Parathyroid adenoma (tissue), 2 donors: ENCODE measurements around the gene KIF22.
"Not testable (repeated sequence)": the region's sequence is repeated elsewhere in the genome, so short reads cannot be mapped to it uniquely, and the experiment has no call there.

Experiments used
- H2AFZ ChIP-seq: fragments of 300-600 bp; sonication (generic); one replicate; pipeline ENCODE4 v1.7.0; 2017; ENCODE audit warnings: antibody characterized with exemption, mild to moderate bottlenecking
- H3K27ac ChIP-seq: fragments of 300-600 bp; sonication (generic); one replicate; pipeline ENCODE4 v1.7.0; 2017
- H3K27me3 ChIP-seq: fragments of 300-600 bp; sonication (generic); one replicate; pipeline ENCODE4 v1.7.0; 2017; ENCODE audit warnings: low read length; ENCODE audit not compliant: control insufficient read depth, insufficient read depth
- H3K36me3 ChIP-seq: fragments of 300-600 bp; sonication (generic); one replicate; pipeline ENCODE4 v1.7.0; 2017; ENCODE audit warnings: low read length; ENCODE audit not compliant: control insufficient read depth, insufficient read depth
- H3K4me1 ChIP-seq: fragments of 300-600 bp; sonication (generic); one replicate; pipeline ENCODE4 v1.7.0; 2017; ENCODE audit warnings: control low read depth
- H3K4me2 ChIP-seq: fragments of 300-600 bp; sonication (generic); one replicate; pipeline ENCODE4 v1.7.0; 2017; ENCODE audit warnings: low read length
- H3K4me3 ChIP-seq: fragments of 300-600 bp; sonication (generic); one replicate; pipeline ENCODE4 v1.7.0; 2017; ENCODE audit warnings: low read depth, low read length
- H3K79me2 ChIP-seq: fragments of 300-600 bp; sonication (generic); one replicate; pipeline ENCODE4 v1.7.0; 2017; ENCODE audit warnings: control low read depth
- H3K9ac ChIP-seq: fragments of 300-600 bp; sonication (generic); one replicate; pipeline ENCODE4 v1.7.0; 2017; ENCODE audit warnings: mild to moderate bottlenecking
- H3K9me3 ChIP-seq: fragments of 300-600 bp; sonication (generic); one replicate; pipeline ENCODE4 v1.7.0; 2017; ENCODE audit warnings: low read length; ENCODE audit not compliant: control insufficient read depth
- TF ChIP-seq, protein P1 (sequence below): fragments of 300-600 bp; sonication (generic); IDR thresholded peaks from one replicate; pipeline ENCODE4 v1.7.0; 2017; ENCODE audit warnings: antibody characterized with exemption, mild to moderate bottlenecking
- donor health status: primary hyperparathyroidism.

KIF22 gene

DNA sequence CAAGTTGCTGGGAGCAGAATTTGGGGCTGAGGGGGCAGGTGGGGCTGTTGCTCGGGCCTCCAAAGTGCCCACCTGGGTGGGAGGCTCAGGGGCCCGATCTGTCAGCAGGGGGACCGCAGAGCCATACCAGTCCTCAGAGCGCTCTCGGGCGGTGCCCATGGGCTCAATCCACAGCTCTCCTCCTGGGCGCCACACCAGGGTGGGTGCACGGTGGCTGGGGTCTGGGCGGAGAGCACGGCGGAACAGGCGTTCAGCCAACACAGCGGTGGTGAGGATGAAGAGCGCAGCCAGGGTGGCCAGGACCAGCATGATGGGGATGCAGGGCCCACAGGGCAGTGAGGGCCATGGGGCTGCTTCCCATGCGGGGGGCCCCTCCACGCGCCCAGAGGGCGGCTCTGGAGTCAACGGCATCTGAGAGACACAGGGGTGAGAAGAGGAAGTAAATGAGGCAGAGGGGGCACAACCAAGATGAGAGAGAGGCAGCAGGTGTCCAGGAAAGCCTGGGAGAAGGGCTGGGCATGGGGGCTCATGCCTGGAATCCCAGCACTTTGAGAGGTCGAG is 45.9 kb upstream of the KIF22 start:
- H3K4me1 ChIP-seq = no peaks in the 10 kb centered on the region
- H3K4me3 ChIP-seq = no peak overlapping the region
- H3K9ac ChIP-seq = no peak overlapping the region
- no peak overlapping the region for H3K27ac ChIP-seq
- H3K9me3 ChIP-seq = no peaks in the 10 kb centered on the region
- TF ChIP-seq, protein P1, sequence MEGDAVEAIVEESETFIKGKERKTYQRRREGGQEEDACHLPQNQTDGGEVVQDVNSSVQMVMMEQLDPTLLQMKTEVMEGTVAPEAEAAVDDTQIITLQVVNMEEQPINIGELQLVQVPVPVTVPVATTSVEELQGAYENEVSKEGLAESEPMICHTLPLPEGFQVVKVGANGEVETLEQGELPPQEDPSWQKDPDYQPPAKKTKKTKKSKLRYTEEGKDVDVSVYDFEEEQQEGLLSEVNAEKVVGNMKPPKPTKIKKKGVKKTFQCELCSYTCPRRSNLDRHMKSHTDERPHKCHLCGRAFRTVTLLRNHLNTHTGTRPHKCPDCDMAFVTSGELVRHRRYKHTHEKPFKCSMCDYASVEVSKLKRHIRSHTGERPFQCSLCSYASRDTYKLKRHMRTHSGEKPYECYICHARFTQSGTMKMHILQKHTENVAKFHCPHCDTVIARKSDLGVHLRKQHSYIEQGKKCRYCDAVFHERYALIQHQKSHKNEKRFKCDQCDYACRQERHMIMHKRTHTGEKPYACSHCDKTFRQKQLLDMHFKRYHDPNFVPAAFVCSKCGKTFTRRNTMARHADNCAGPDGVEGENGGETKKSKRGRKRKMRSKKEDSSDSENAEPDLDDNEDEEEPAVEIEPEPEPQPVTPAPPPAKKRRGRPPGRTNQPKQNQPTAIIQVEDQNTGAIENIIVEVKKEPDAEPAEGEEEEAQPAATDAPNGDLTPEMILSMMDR = no peak
- no peak overlapping the region for H2AFZ ChIP-seq
- no peaks in the 10 kb centered on the region for H3K27me3 ChIP-seq
- H3K4me2 ChIP-seq = no peak overlapping the region
- H3K36me3 ChIP-seq = no peaks in the 10 kb centered on the region
- no peaks in the 10 kb centered on the region for H3K79me2 ChIP-seq

DNA sequence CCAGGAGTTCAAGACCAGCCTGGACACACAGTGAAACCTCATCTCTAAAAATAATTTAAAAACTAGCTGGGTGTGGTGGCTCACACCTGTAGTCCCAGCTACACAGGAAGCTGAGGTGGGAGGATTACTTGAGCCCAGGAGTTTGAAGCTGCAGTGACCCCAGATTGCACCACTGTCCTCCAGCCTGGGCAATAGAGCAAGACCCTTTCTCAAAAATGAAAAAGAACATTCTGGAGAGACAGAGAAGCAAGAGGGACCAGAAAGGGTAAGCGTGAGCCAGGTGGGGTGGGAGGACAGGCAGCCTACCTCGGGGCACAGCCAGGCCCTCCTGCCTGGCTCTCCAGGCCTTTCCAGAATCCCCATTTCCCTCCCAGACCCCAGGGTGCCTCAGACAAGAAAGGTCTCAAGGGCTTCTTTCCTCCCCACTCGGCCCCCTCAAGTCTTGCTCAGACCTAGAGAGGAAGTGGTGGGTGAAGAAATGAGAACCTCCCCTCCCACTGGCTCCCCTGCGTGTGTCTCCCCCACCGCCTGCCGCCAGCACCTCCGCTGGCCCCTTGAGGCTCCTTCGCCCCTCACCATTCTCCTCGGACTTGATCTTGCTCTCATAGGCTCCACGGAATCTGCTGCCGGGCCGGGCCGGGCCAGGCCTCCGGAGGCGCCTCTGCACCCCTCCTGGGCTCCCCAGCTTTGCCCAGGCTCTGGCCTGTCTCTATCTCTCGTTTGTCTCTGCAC is 45.3 kb upstream of the KIF22 start:
- H3K27ac ChIP-seq = no peak overlapping the region
- H3K4me3 ChIP-seq = no peak overlapping the region

DNA sequence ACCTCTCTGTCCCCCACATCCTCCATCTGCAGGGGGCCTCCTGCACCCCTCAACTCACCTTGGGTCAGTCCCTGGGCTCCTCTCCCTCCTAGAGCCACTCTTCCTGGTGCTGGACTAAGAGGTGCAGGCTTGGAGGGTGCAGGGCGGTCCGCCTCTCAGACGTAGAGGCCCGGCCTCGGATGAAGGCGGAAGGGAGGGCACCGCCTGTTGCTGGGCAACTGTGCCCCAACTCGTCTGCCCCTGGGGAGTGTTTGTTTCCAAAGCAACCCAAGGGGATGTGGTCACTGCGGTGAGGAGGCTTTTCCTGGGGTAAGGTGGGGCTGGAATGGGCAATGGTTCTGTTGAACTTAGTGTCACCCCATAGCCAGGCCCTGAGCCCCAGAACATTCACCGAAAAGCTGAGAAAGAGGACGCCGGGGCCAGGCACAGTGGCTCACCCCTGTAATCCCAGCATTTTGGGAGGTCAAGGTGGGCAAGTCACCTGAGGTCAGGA is 44.7 kb upstream of the KIF22 start, which contains the start of gene C16orf54:
C16orf54 (minus strand) TSS at position 138 of the 493 bp plus-strand sequence. CDS start 1,039 bp downstream, outside the sequence.
- H3K9ac ChIP-seq = no peak within 1 kb of the TSS
- no peak within 1 kb of the TSS for H3K4me2 ChIP-seq
- H3K4me1 ChIP-seq = no peaks in the 10 kb centered on the region
- H3K79me2 ChIP-seq = no peaks in the 10 kb centered on the region
- no peaks in the 10 kb centered on the region for H3K9me3 ChIP-seq
- H3K36me3 ChIP-seq = no peaks in the 10 kb centered on the region
- H3K4me3 ChIP-seq = no peak within 1 kb of the TSS
- TF ChIP-seq, protein P1 = no peak
- no peak within 1 kb of the TSS for H3K27ac ChIP-seq
- H3K27me3 ChIP-seq = no peaks in the 10 kb centered on the region
- no peak within 1 kb of the TSS for H2AFZ ChIP-seq

More for the DNA sequence above, 45.3 kb upstream of the KIF22 start:
- Histone ChIP-seq H3K4me2 (no peak overlapping the region), H2AFZ (no peak overlapping the region), H3K9ac (no peak overlapping the region), H3K36me3 (no peaks in the 10 kb centered on the region), H3K27me3 (no peaks in the 10 kb centered on the region), H3K9me3 (no peaks in the 10 kb centered on the region), H3K79me2 (no peaks in the 10 kb centered on the region), H3K4me1 (no peaks in the 10 kb centered on the region)
- TF ChIP-seq, protein P1 = no peak

DNA sequence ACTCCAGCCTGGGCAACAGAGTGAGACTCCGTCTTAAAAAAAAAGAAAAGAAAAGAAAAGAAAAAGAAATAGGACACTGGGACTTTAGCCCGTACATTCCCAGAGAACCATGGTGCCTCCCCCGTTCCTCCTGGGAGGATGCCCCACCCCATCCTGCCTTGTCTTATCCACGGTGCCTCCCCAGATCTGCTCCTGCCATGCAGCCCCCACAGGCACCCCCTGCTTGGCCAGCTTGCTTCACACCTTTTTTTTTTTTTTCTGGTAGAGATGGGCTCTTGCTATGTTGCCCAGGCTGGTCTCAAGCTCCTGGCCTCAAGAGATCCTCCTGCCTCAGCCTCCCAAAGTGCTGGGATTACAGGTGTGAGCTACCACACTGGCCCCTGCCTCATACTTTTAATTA is 44.0 kb upstream of the KIF22 start:
- not testable (repeated sequence) for H3K9ac ChIP-seq, H3K4me2 ChIP-seq, H3K4me3 ChIP-seq, H3K36me3 ChIP-seq, H3K27me3 ChIP-seq, H3K4me1 ChIP-seq, H2AFZ ChIP-seq, H3K79me2 ChIP-seq, H3K27ac ChIP-seq, H3K9me3 ChIP-seq

DNA sequence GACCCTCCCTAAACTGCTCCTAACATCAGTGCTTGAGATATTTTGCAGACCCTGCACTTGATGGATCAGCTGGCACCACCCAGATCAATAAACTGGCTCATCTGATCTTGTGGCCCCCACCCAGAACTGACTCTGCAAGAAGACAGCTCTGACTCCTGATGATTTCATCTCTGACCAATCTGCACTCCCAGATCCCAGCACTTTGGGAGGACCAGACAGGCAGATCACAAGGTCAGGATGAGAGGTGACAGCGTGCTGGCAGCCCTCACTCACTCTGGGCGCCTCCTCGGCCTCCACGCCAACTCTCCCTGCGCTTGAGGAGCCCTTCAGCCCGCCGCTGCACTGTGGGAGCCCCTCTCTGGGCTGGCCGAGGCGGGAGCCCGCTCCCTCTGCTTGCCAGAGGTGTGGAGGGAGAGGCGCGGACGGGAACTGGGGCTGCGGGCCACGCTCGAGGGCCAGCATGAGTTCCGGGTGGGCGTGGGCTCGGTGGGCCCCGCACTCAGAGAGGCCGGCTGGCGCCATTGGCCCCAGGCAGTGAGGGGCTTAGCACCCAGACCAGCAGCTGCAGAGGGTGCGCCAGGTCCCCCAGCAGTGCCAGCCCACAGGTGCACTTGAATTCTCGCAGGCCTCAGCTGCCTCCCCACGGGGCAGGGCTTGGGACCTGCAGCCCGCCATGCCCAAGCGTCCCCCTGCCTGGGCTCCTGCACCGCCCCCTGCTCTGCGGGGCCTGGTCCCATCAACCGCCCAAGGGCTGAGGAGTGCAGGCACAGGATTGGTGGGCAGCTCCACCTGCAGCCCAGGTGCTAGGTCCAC is 42.4 kb upstream of the KIF22 start:
- H3K27ac ChIP-seq = no peak overlapping the region
- no peak overlapping the region for H3K9ac ChIP-seq

DNA sequence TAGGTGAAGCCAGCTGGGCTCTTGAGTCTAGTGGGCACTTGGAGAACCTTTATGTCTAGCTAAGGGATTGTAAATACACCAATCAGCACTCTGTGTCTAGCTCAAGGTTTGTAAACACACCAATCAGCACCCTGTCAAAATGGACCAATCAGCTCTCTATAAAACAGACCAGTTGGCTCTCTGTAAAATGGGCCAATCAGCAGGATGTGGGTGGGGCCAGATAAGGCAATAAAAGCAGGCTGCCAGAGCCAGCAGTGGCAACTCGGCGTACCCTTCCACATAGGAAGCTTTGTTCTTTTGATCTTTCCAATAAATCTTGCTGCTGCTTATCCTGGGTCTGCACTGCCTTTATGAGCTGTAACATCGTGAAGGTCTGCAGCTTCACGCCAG is 41.8 kb upstream of the KIF22 start:
- H3K27ac ChIP-seq, H3K9ac ChIP-seq, H3K79me2 ChIP-seq, H3K27me3 ChIP-seq, H3K36me3 ChIP-seq, H3K4me3 ChIP-seq, H3K4me1 ChIP-seq, H3K4me2 ChIP-seq, H3K9me3 ChIP-seq, H2AFZ ChIP-seq: not testable (repeated sequence)

More for the DNA sequence above, 42.4 kb upstream of the KIF22 start:
- Histone ChIP-seq H3K79me2 (no peaks in the 10 kb centered on the region), H3K9me3 (no peaks in the 10 kb centered on the region), H3K4me3 (no peak overlapping the region), H3K36me3 (no peaks in the 10 kb centered on the region), H2AFZ (no peak overlapping the region), H3K4me1 (no peaks in the 10 kb centered on the region), H3K27me3 (no peaks in the 10 kb centered on the region), H3K4me2 (no peak overlapping the region)
- TF ChIP-seq, protein P1 = no peak
